K562 (cell line): ENCODE data around the gene IFNK. TPM values are rescaled to one million over a fixed set of nuclear protein-coding genes. Genes with fewer than 3 reads are reported as not detected.

Experiments used
- ATAC-seq: fragments of 200-7000 bp; cut with Tn5 transposase; 3 replicates; pipeline ENCODE4 v1.9.1; 2020; ENCODE audit warnings: moderate library complexity
- BruUV-seq: library from RNA; stranded (reverse); fragments of 400-500 nt; replicated peaks from 2 replicates; lab custom pipeline; 2021; lab: Mats Ljungman, UMichigan
- CTCF ChIA-PET: fragments of 300-600 bp; formaldehyde crosslinking; extraction: SDS; loops from one replicate; lab custom pipeline; 2021; ENCODE audit warnings: low intra/inter-chr PET ratio; lab: Yijun Ruan, JAX
- POLR2A ChIA-PET: fragments of 300-600, 350-650 bp; sonication (Branson Sonifier 250); formaldehyde crosslinking; extraction: SDS; loops from one replicate; lab custom pipeline; 2021; ENCODE audit warnings: antibody characterized with exemption, inconsistent platforms; lab: Yijun Ruan, JAX
- DNase-seq, 4 experiments: peaks; one replicate each; pipeline versions ENCODE4 v3.0.0 to v3.0.0-alpha.2; 2011 to 2018; ENCODE audit warnings: low spot score in 3 of 4, mixed read lengths in 3 of 4; ENCODE audit errors: extremely low read depth in 1 of 4
- FAIRE-seq: peaks from 2 replicates; lab custom pipeline; 2011; peaks lifted over from hg19 to GRCh38; lab: Jason Lieb, UNC
- H2AFZ ChIP-seq: 2 replicates; pipeline ENCODE4 v1.6.0; 2011; ENCODE audit warnings: low read depth, low read length, control low read depth, inconsistent platforms
- H3K27ac ChIP-seq: fragments of 200-600 bp; 3 replicates; pipeline ENCODE4 v1.8.0; 2011; ENCODE audit warnings: low read depth, mild to moderate bottlenecking, control low read depth, inconsistent platforms, low read length, moderate library complexity, mixed read lengths; ENCODE audit errors: extremely low read depth
- H3K27me3 ChIP-seq, 2 experiments: fragments of 300-600 bp in 1 of 2; 2 replicates in 1 of 2; 3 replicates in 1 of 2; pipeline versions ENCODE4 v1.6.0 to v1.8.0; 2011; ENCODE audit warnings: inconsistent platforms in 2 of 2, low read length in 2 of 2, mild to moderate bottlenecking in 1 of 2, mixed read lengths in 1 of 2, moderate library complexity in 1 of 2; ENCODE audit not compliant: control insufficient read depth in 2 of 2, insufficient read depth in 2 of 2
- H3K36me3 ChIP-seq: fragments of 300-600 bp; 3 replicates; pipeline ENCODE4 v1.8.0; 2011; ENCODE audit warnings: mild to moderate bottlenecking, low read length, inconsistent platforms; ENCODE audit not compliant: control insufficient read depth, insufficient read depth
- H3K4me1 ChIP-seq, 2 experiments: fragments of 200-600 bp in 1 of 2; replicated peaks in 1 of 2; 2 replicates in 1 of 2; 3 replicates in 1 of 2; pipeline versions ENCODE4 v1.5.1 to v1.8.0; 2011; ENCODE audit warnings: inconsistent platforms in 2 of 2, low read length in 2 of 2, mild to moderate bottlenecking in 1 of 2, mixed read lengths in 1 of 2, moderate library complexity in 1 of 2; ENCODE audit not compliant: control insufficient read depth in 2 of 2, insufficient read depth in 2 of 2
- H3K4me2 ChIP-seq: 2 replicates; pipeline ENCODE4 v1.6.1; 2011; ENCODE audit warnings: low read length, control low read depth, inconsistent platforms, mixed read lengths; ENCODE audit not compliant: insufficient read depth
- H3K4me3 ChIP-seq: fragments of 200-600 bp; sonication (generic), shearing (Covaris generic); 2 replicates; pipeline ENCODE4 v1.5.1; 2016; ENCODE audit warnings: control low read depth, inconsistent platforms
- H3K79me2 ChIP-seq: fragments of 200-600 bp; 3 replicates; pipeline ENCODE4 v1.8.0; 2011; ENCODE audit warnings: low read length, inconsistent platforms; ENCODE audit not compliant: control insufficient read depth, insufficient read depth
- H3K9ac ChIP-seq, 2 experiments: 2 replicates each; pipeline versions ENCODE4 v1.6.0 to v1.6.1; 2011; ENCODE audit warnings: low read depth in 2 of 2, low read length in 2 of 2, control low read depth in 1 of 2, inconsistent platforms in 1 of 2, mild to moderate bottlenecking in 1 of 2, mixed read lengths in 1 of 2; ENCODE audit not compliant: insufficient read depth in 1 of 2
- H3K9me1 ChIP-seq: one replicate; pipeline ENCODE4 v1.6.0; 2011; ENCODE audit warnings: inconsistent platforms, mild to moderate bottlenecking, low read length, moderate library complexity; ENCODE audit not compliant: control insufficient read depth, insufficient read depth
- H3K9me3 ChIP-seq: replicated peaks from 2 replicates; pipeline ENCODE4 v1.5.1; 2011; ENCODE audit warnings: low read depth, low read length, inconsistent platforms; ENCODE audit not compliant: control insufficient read depth, insufficient read depth
- H4K20me1 ChIP-seq: replicated peaks from 2 replicates; pipeline ENCODE4 v1.6.1; 2011; ENCODE audit warnings: low read length, inconsistent platforms, mixed read lengths; ENCODE audit not compliant: control insufficient read depth, insufficient read depth
- E2F3 ChIP-seq: fragments of 250-450 bp; sonication (Bioruptor Pico); IDR thresholded peaks from 2 replicates; pipeline ENCODE4 v1.4.0; 2020; ENCODE audit warnings: mild to moderate bottlenecking
- ELF2 ChIP-seq: fragments of 250-450 bp; sonication (Bioruptor Pico); IDR thresholded peaks from 2 replicates; pipeline ENCODE4 v1.5.0; 2021; ENCODE audit warnings: mild to moderate bottlenecking
- ETV6 ChIP-seq, 3 experiments: fragments of 150-350 bp in 1 of 3; sonication (generic) in 1 of 3; formaldehyde crosslinking in 1 of 3; IDR thresholded peaks; 2 replicates each; pipeline versions ENCODE4 v1.6.1 to v1.8.0; 2014 to 2022; ENCODE audit warnings: borderline replicate concordance in 2 of 3, low read depth in 2 of 3, antibody characterized with exemption in 1 of 3, low read length in 1 of 3, mild to moderate bottlenecking in 1 of 3, missing genetic modification reagents in 1 of 3
- PRMT5 ChIP-seq: sonication (generic); formaldehyde crosslinking; IDR thresholded peaks from 2 replicates; pipeline ENCODE4 v1.5.0; 2020; ENCODE audit warnings: missing genetic modification reagents
- RBM22 ChIP-seq: fragments of 200-400 bp; formaldehyde crosslinking; IDR thresholded peaks from 2 replicates; pipeline ENCODE4 v1.6.1; 2018; ENCODE audit warnings: low read length, low read depth; ENCODE audit not compliant: poor library complexity, severe bottlenecking
- RFX5 ChIP-seq: IDR thresholded peaks from 2 replicates; pipeline ENCODE4 v1.6.1; 2011; ENCODE audit warnings: low read depth, mild to moderate bottlenecking, improper control_type of control experiment, low read length
- ZC3H11A ChIP-seq: IDR thresholded peaks from 2 replicates; pipeline ENCODE4 v1.6.1; 2012; ENCODE audit warnings: low read depth, low read length, improper control_type of control experiment
- ZKSCAN1 ChIP-seq: fragments of 150-350 bp; IDR thresholded peaks from 2 replicates; pipeline ENCODE4 v1.6.1; 2016; ENCODE audit warnings: low read depth, low read length
- ZNF324 ChIP-seq: fragments of 250-450 bp; sonication (Bioruptor Pico); IDR thresholded peaks from 2 replicates; pipeline ENCODE4 v1.4.0; 2020; ENCODE audit warnings: mild to moderate bottlenecking
- ZNF408 ChIP-seq: fragments of 250-450 bp; sonication (Bioruptor Pico); IDR thresholded peaks from 2 replicates; pipeline ENCODE4 v1.4.0; 2020; ENCODE audit warnings: low read depth, mild to moderate bottlenecking, moderate library complexity
- WGBS: fragments of 100-300 bp; shearing (Covaris generic); methylation state at CpG from one replicate; pipeline ENCODE4 v1.1.6; 2016; ENCODE audit warnings: low coverage, mixed read lengths; ENCODE audit not compliant: insufficient coverage; ENCODE audit errors: missing lambda C conversion rate; 5-methylcytosine and 5-hydroxymethylcytosine counted together
- in situ Hi-C: fragments of 300-500 bp; cut with MboI; formaldehyde crosslinking; loops from 4 replicates; pipeline ENCODE4 v1.15.0; 2018; ENCODE audit warnings: inconsistent platforms, mixed read lengths
- intact Hi-C: fragments of 100-400 bp; cut with micrococcal nuclease; formaldehyde crosslinking; loops from 2 replicates; pipeline ENCODE4 v1.14.2; 2022
- polyA plus RNA-seq, 8 experiments: library from polyadenylated mRNA; depleted of rRNA in 4 of 8; stranded (reverse) in 5 of 8; unstranded in 3 of 8; fragments of >200 nt; fragmentation: Nextera tagmentation in 2 of 8; fragmentation: Illumina TruSeq in 1 of 8; extraction: Ambion mirVana in 2 of 8; extraction: Trizol in 1 of 8; gene quantifications; 2 replicates each; pipeline versions ENCODE4 v1.2.1 to v1.2.3, GENCODE V29; 2011 to 2014; ENCODE audit warnings: inconsistent platforms in 1 of 8, missing spikeins in 1 of 8
- total RNA-seq, 7 experiments: library from RNA; depleted of rRNA in 6 of 7; stranded (reverse); fragments of >200 nt in 6 of 7; fragmentation: Illumina TruSeq in 2 of 7; extraction: Trizol in 2 of 7; gene quantifications; 2 replicates each; pipeline versions ENCODE4 v1.2.1 to v1.2.3, GENCODE V29; 2011 to 2021; ENCODE audit warnings: low replicate concordance in 1 of 7

Gene IFNK
- total and polyA plus RNA-seq, 9 of the 15 experiments (the other 6 are each of a cell fraction or from before 2014, with no cell fraction given), result 0.11 TPM; not detected in 8

DNA sequence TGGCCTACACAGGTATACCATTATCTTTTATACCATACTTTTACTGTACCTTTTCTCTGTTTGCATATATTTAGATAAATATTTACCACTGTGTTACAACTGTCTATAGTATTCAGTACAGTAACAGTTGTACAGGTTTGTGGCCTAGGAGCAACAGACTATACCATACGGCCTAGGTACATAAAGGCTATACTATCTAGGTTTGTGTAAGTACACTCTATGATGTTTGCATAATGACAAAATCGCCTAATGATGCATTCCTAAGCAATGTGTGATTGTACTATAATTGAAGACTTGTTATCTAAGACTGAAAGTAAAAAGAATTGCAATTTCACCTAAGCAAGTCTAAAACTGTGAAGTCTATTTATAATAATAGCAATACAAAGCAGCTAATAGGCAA is 45.3 kb downstream of the IFNK start:
- TF ChIP-seq E2F3 (CRISPR knock-in tag) (no peak), PRMT5 (no peak), ELF2 (CRISPR knock-in tag) (no peak), ZNF408 (CRISPR knock-in tag) (no peak), RBM22 (no peak), ETV6 (IDR thresholded peaks at IDR 0.05; ENCODE audit: borderline replicate concordance in 1 of 2, low read depth in 2 of 2, low read length in 1 of 2) (no peak), ETV6 (CRISPR knock-in tag; IDR thresholded peaks at IDR 0.05; ENCODE audit: borderline replicate concordance) (no peak), ZKSCAN1 (no peak), ZNF324 (no peak), ZC3H11A (no peak), RFX5 (no peak)
- H3K27me3 ChIP-seq, result no peaks in the 10 kb centered on the region
- H2AFZ ChIP-seq, result no peak overlapping the region
- no peak overlapping the region for H3K4me3 ChIP-seq
- 0% methylated on average over 2 of the region's 2 CpGs for WGBS
- H3K9me1 ChIP-seq, result no peaks in the 10 kb centered on the region
- no peak overlapping the region for H3K27ac ChIP-seq
- CTCF ChIA-PET, result no interaction called here
- DNase-seq, result no peak
- POLR2A ChIA-PET, result interaction anchor here (0.6 kb wide), 1 partner anchor 916 kb away, joined by 3 read pairs; no protein-coding TSS in a partner anchor
- intact Hi-C loops (no loop called here), in situ Hi-C loops (no loop called here)
- no peak overlapping the region for H3K9ac ChIP-seq
- H3K4me1 ChIP-seq, result no peaks in the 10 kb centered on the region; a peak in 1 of 5 replicates
- H4K20me1 ChIP-seq, result no peaks in the 10 kb centered on the region
- no peaks in the 10 kb centered on the region for H3K79me2 ChIP-seq
- BruUV-seq, result no TSS peak
- no peak overlapping the region for H3K4me2 ChIP-seq
- no peaks in the 10 kb centered on the region for H3K9me3 ChIP-seq
- FAIRE-seq, result no peak
- ATAC-seq, result no peak
- H3K36me3 ChIP-seq, result no peaks in the 10 kb centered on the region
